Measurements from ENCODE around the gene LCP2. TPM values are rescaled to one million over a fixed set of nuclear protein-coding genes. Genes with fewer than 3 reads are reported as not detected.

LCP2 gene
- total and polyA plus RNA-seq, 8 donors, result 1.9 to 22.0 (median 2.9) TPM

GRCh38 chr5:170202117-170202516, 95.5 kb downstream of the LCP2 start:
- Histone ChIP-seq H3K27me3 (peaks cover 0 to 6% (median 0%) of the 10 kb centered on the region in 4 donors), H3K9me3 (no peaks in the 10 kb centered on the region), H3K4me3 (no peak overlapping the region), H3K4me1 (no peaks in the 10 kb centered on the region), H3K27ac (no peak overlapping the region), H3K36me3 (no peaks in the 10 kb centered on the region)
- no peak for ATAC-seq
- WGBS, 2 donors, result 28 to 40% methylated on average over 2 of the region's 2 CpGs
- intact Hi-C loops (cut with DNase I), result no loop called here
- TF ChIP-seq CTCF (IDR thresholded peaks at IDR 0.05), result no peak
- DNase-seq, result no peak
- no peak for FAIRE-seq

DNA sequence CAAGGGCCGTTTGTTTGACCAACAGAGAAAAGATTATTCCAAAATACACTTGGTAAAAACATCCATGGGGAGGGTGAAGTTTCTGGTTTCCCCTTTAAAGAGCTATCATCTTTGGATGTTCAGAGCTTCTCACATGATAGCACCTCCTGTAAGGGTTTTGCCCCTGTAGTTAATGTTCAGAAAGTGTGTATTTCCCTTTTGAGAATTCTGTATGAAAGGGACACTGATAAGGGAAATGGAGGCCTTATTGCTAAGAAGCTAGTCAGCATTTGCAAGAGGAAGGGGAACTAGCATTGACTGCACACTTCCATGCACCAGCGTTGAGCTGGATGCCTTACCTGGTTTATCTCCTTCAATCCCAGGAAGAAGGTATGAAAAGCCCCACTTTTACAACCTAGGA, 96.3 kb downstream of the LCP2 start:
- H3K27ac ChIP-seq, result no peak overlapping the region
- H3K4me3 ChIP-seq, result no peak overlapping the region
- no peak for TF ChIP-seq CTCF (IDR thresholded peaks at IDR 0.05)
- FAIRE-seq (no peak), ATAC-seq (no peak), DNase-seq (no peak)
- intact Hi-C loops (cut with DNase I), result no loop called here
- no peaks in the 10 kb centered on the region for H3K36me3 ChIP-seq
- no peaks in the 10 kb centered on the region for H3K9me3 ChIP-seq
- peaks cover 0 to 6% (median 0%) of the 10 kb centered on the region in 4 donors for H3K27me3 ChIP-seq
- H3K4me1 ChIP-seq, result no peaks in the 10 kb centered on the region
- WGBS, 2 donors, result 47 to 50% methylated on average over 2 of the region's 2 CpGs

DNA sequence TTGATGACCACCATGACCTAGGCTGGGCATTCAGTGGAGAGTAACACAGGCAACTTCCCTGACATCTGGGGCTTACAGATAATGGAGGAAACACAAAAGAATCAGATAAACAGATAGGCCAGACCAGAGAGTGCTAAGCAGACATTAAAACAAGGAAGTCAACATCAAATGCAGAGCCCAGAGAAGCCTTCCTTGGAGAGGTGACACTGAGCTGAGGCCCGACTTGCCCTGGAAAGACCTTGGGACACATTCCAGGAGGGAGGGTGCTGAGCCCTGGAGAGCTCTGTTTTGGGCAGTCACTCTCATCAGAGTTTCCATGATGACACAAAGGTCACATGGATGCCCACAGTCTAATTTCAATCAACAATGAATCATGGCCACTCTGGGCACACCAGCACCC, 96.7 kb downstream of the LCP2 start:
- Histone ChIP-seq H3K4me1 (no peaks in the 10 kb centered on the region), H3K4me3 (no peak overlapping the region), H3K9me3 (no peaks in the 10 kb centered on the region), H3K36me3 (no peaks in the 10 kb centered on the region), H3K27me3 (peaks cover 0 to 6% (median 0%) of the 10 kb centered on the region in 4 donors), H3K27ac (no peak overlapping the region)
- ATAC-seq (no peak), DNase-seq (no peak), FAIRE-seq (no peak)
- TF ChIP-seq CTCF (IDR thresholded peaks at IDR 0.05), result no peak
- WGBS, 2 donors, result 4 to 11% methylated on average over 1 of the region's 1 CpG
- intact Hi-C loops (cut with DNase I), result no loop called here

Other genes starting within 250 kb of the LCP2 start
- 1 to 10 TPM in 1 of 6 donors, under 1 TPM in 2, not detected in 3; 0.09 to 1.8 (median 0.24) TPM for gene FOXI1, start 191.9 kb downstream of the LCP2 start, total RNA-seq
- under 1 TPM; 0.38 to 0.49 TPM for gene FOXI1, start 191.9 kb downstream of the LCP2 start, polyA plus RNA-seq
- gene C5orf58, start 64.8 kb downstream of the LCP2 start, total RNA-seq, result not detected
- under 1 TPM in 1 of 2 donors, not detected in 1; 0.21 TPM for gene C5orf58, start 64.8 kb downstream of the LCP2 start, polyA plus RNA-seq
- under 1 TPM; 0.05 to 0.94 (median 0.26) TPM for gene KCNMB1, start 91.6 kb upstream of the LCP2 start, total RNA-seq
- gene KCNMB1, start 91.6 kb upstream of the LCP2 start, polyA plus RNA-seq, result under 1 TPM; 0.61 to 0.76 TPM
- 1 to 10 TPM in 3 of 6 donors, under 1 TPM in 3; 0.31 to 1.2 (median 0.75) TPM for gene KCNIP1, start 206.2 kb upstream of the LCP2 start, total RNA-seq
- 10 to 100 TPM in 1 of 2 donors, 1 to 10 TPM in 1; 1.3 to 10.3 TPM for gene KCNIP1, start 206.2 kb upstream of the LCP2 start, polyA plus RNA-seq